ENCODE measurements around the gene USP3. TPM values are rescaled to one million over a fixed set of nuclear protein-coding genes. Genes with fewer than 3 reads are reported as not detected.

USP3 gene
- total and polyA plus RNA-seq, 4 donors: 8.5 to 25.4 (median 14.8) TPM

GRCh38 chr15:63494408-63494807 lies 10.0 kb upstream of the USP3 start:
- Histone ChIP-seq H3K36me3 (ENCODE audit: control insufficient read depth in 4 of 4, insufficient read depth in 3 of 4, low read depth in 1 of 4, low read length in 3 of 4) (no peaks in the 10 kb centered on the region), H3K4me1 (ENCODE audit: control insufficient read depth in 4 of 4, insufficient read depth in 4 of 4, low read length in 3 of 4) (peaks cover 0 to 3% (median 1%) of the 10 kb centered on the region in 4 donors), H3K27ac (ENCODE audit: low read depth in 1 of 2, low read length in 2 of 2) (no peak overlapping the region), H3K9ac (ENCODE audit: low read depth in 1 of 2, low read length in 2 of 2) (no peak overlapping the region), H3K9me3 (ENCODE audit: control insufficient read depth in 4 of 4, low read length in 3 of 4) (no peaks in the 10 kb centered on the region), H3K27me3 (ENCODE audit: control insufficient read depth in 4 of 4, insufficient read depth in 4 of 4, low read length in 3 of 4) (no peaks in the 10 kb centered on the region), H3K4me3 (ENCODE audit: low read depth in 1 of 3, low read length in 3 of 3) (no peak overlapping the region)
- DNase-seq (ENCODE audit: low spot score): no peak
- TF ChIP-seq FOXA2 (IDR thresholded peaks at IDR 0.05): no peak
- TF ChIP-seq NR2F2 (IDR thresholded peaks at IDR 0.05): no peak
- no peak for TF ChIP-seq RXRA (IDR thresholded peaks at IDR 0.05)
- no peak for TF ChIP-seq MAX (IDR thresholded peaks at IDR 0.05)
- TF ChIP-seq JUND (IDR thresholded peaks at IDR 0.05): no peak
- no peak for TF ChIP-seq EGR1 (IDR thresholded peaks at IDR 0.05; ENCODE audit: low read depth in 2 of 2)
- TF ChIP-seq HNF4G (IDR thresholded peaks at IDR 0.05): no peak
- no peak for TF ChIP-seq TAF1 (conservative IDR thresholded peaks at IDR 0.05)
- TF ChIP-seq SP1 (IDR thresholded peaks at IDR 0.05): no peak
- no peak for TF ChIP-seq FOXA1 (IDR thresholded peaks at IDR 0.05)
- no peak for TF ChIP-seq ZBTB33 (IDR thresholded peaks at IDR 0.05)
- no peak for TF ChIP-seq REST (IDR thresholded peaks at IDR 0.05)
- TF ChIP-seq HNF4A (conservative IDR thresholded peaks at IDR 0.05): no peak
- TF ChIP-seq YY1 (IDR thresholded peaks at IDR 0.05): no peak
- TF ChIP-seq GABPA (IDR thresholded peaks at IDR 0.05 in 1 of 2, conservative IDR thresholded peaks at IDR 0.05 in 1 of 2): no peak
- WGBS: 93% methylated on average over 4 of the region's 4 CpGs

GRCh38 chr15:63495343-63495742 lies 9.1 kb upstream of the USP3 start:
- Histone ChIP-seq H3K4me3 (ENCODE audit: low read depth in 1 of 3, low read length in 3 of 3) (no peak overlapping the region), H3K9ac (ENCODE audit: low read depth in 1 of 2, low read length in 2 of 2) (no peak overlapping the region), H3K9me3 (ENCODE audit: control insufficient read depth in 4 of 4, low read length in 3 of 4) (no peaks in the 10 kb centered on the region), H3K36me3 (ENCODE audit: control insufficient read depth in 4 of 4, insufficient read depth in 3 of 4, low read depth in 1 of 4, low read length in 3 of 4) (no peaks in the 10 kb centered on the region), H3K4me1 (ENCODE audit: control insufficient read depth in 4 of 4, insufficient read depth in 4 of 4, low read length in 3 of 4) (peaks cover 0 to 11% (median 7%) of the 10 kb centered on the region in 4 donors), H3K27me3 (ENCODE audit: control insufficient read depth in 4 of 4, insufficient read depth in 4 of 4, low read length in 3 of 4) (no peaks in the 10 kb centered on the region), H3K27ac (ENCODE audit: low read depth in 1 of 2, low read length in 2 of 2) (no peak overlapping the region)
- no peak for DNase-seq (ENCODE audit: low spot score)
- TF ChIP-seq NR2F2 (IDR thresholded peaks at IDR 0.05) (no peak), CTCF (IDR thresholded peaks at IDR 0.05; ENCODE audit: low read depth, low read length, missing input control) (no peak), EGR1 (IDR thresholded peaks at IDR 0.05; ENCODE audit: low read depth in 2 of 2) (no peak), FOXA1 (IDR thresholded peaks at IDR 0.05) (no peak), TAF1 (conservative IDR thresholded peaks at IDR 0.05) (no peak), HNF4G (IDR thresholded peaks at IDR 0.05) (no peak), FOXA2 (IDR thresholded peaks at IDR 0.05) (no peak), RXRA (IDR thresholded peaks at IDR 0.05) (no peak), GABPA (IDR thresholded peaks at IDR 0.05 in 1 of 2, conservative IDR thresholded peaks at IDR 0.05 in 1 of 2) (no peak), MAX (IDR thresholded peaks at IDR 0.05) (no peak), RAD21 (IDR thresholded peaks at IDR 0.05) (no peak), ZBTB33 (IDR thresholded peaks at IDR 0.05) (no peak)
- 93% methylated on average over 1 of the region's 1 CpG for WGBS

All from liver (tissue), 9 donors.